PC-9 (cell line): ENCODE results near the gene GPS2.

Experiments used
- CTCF ChIP-seq: fragments of 200-600 bp; sonication (generic); conservative IDR thresholded peaks from 2 replicates; pipeline ENCODE4 v1.6.1; 2017; ENCODE audit warnings: mixed run types, antibody characterized with exemption, mild to moderate bottlenecking, moderate library complexity
- EZH2 ChIP-seq: fragments of 200-600 bp; sonication (generic); IDR thresholded peaks from 2 replicates; pipeline ENCODE4 v1.8.0; 2017; ENCODE audit warnings: antibody characterized with exemption, low read depth

DNA sequence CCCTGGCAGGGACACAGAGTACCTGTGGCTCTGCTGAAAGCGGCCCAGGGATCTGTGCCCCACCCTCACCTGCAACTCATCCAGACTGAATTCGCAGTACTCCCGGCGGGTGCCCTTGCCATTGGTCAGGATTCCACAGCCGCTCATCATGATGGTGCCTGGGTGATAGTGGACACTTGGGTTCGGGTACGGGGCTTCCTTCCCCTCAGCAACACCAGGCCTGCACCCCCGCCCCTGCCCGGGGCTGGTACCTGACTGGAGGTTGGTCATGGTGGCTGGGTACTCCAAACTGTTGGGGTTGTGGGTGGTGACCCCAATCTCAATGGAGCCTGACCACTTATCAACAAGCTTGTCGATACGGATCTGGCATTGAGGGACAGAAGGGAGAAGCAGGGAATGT is 11.0 kb upstream of the GPS2 start:
- TF ChIP-seq CTCF (no peak), EZH2 (no peak)
